Activated CD4-positive, alpha-beta T cell treated with anti-CD3 and anti-CD28 coated beads, Interleukin-10, Interleukin-2, amounts not matched to agents 100 ng/mL and 50 ng/mL, durations not matched to agents 16 hours and 8 hours (primary cell): ENCODE results near the gene MT1A.
"Not testable (repeated sequence)": the region's sequence is repeated elsewhere in the genome, so short reads cannot be mapped to it uniquely, and the experiment has no call there.

ENCODE experiments used
- DNase-seq: peaks from one replicate; pipeline ENCODE4 v3.0.0-alpha.2; 2020

The MT1A gene

DNA sequence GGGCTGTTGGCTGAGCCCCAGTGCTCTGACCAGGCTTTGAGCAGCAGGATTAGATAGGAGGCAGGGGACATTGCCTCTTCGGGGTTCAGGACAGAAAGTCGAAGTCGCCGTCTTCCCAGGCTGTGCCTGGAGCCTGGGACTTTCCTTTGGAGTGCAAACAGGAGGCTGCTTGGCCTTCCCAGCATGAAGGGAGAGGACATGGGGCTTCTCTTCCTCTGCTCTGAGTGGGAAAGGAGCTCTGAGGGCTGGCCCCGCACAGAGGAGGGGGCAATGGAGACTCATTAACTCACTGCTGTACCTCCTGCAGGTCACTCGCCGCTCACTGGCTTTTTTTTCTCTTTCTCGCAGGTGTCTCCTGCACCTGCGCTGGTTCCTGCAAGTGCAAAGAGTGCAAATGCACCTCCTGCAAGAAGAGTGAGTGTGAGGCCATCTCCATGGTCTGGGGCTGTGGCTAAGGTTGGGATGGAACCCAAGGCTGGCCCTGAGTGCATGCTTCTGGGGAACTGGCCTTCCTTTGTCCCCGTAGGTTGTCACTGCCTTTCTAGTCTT is 19.9 kb downstream of the MT1A start:
- no peak for DNase-seq

DNA sequence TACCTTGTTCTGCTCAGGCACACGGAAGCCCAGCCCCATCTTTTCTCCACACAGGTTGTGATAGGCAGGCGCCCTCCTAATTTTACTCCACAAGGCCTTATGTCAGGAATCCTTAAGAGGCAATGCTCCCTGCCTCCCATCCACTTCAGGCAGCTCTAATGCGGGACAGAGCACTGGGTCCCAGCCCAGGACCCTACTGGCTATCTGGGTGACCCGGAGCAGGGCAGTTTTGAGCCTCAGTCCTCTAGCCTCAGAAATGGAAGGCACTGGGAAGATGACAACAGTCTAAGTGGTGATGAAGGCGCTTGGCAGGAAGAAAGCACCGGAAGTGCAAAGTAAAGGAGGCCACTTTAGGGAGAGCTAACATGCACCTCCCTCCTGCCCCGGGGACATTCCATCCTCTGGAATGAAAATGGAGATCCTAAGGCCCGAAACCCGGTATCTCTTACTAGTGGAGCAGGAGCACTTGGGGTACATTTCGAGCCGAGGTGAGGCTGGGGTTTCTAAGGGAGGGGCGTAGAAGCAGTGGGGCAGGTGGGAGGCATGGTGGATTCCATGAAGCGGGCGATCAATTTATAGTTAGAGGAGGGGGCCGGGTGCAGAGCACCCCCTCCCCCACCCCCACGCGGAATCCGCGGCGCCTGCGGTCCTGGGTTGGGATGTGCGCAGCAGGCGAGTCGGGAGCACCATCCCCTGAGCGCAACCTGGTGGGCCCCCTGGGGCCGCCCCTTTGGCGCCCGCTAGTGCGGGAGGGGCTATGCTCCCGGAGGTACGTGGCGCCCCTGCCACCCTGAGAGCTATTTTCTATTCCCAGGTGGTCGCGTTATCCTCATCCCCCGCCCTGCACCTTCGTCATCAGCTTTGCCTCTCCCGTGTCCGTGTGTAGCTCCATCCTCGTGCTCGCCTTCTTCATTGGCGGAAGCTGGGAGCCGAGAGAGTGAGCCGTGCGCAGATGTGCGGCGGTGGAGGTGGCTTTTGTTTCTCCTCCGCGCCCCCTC is 24.2 kb downstream of the MT1A start:
- DNase-seq: no peak

DNA sequence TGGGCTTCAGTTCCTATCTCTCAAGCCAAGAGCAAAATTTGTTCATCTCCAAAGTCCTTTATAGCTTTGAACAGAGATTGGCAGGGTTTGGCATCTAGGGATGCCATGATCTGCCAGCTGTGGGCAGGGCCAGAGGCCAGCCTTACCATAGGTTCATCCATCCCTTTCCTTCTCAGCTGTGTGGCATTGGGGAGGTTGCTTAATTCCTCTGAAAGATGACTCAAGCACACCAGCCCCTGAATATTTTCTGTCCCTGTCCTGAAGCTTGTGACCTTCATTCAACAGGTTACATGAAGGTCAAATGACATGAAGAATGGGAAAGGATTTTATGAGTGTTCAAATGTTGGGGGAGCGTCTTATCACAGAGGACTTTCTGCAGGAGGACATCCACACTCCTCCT is 26.0 kb downstream of the MT1A start:
- DNase-seq: no peak

DNA sequence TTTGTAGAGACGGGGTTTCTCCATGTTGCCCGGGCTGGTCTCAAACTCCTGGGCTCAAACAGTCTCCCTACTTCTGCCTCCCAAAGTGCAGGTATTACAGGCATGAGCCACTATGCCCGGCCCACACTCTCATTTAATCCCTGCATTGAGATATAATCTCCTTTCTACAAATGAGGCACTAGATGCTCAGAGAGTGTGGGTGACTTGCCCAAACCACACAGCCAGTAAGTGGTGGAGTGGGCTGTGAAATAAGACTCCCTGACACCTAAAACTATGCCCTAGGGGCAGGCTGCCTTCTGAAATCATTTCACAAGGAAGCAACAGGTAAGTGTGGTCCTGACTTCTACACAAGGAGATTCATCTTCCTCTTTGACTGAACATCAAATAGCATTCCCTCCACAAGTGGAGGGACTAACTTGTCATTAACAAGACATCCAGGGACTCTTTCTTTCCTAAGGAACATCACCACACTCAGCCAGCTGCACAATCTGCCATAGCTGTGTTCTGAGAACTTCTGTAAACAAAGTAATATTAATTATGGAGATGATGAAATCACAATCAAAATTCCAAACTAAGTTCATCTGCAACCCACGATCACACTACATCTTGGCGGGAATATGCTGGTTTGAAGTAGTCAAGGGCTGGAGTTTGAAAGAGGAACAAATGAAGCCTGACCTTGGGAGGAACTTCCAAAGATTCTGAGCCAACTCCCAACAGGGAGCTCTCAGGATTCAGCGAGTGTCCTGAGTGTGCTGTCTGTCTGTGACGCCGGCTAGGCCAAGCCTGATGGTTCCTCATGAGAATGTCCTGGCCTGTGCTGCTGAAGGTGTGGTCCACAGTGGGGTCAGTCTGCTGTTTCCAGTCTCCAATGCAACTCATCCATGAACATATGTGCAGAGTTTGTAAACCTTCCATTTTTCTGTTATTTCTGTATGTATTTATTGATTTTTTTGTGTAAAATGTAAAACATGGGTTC is 27.1 kb downstream of the MT1A start:
- DNase-seq: not testable (repeated sequence)

DNA sequence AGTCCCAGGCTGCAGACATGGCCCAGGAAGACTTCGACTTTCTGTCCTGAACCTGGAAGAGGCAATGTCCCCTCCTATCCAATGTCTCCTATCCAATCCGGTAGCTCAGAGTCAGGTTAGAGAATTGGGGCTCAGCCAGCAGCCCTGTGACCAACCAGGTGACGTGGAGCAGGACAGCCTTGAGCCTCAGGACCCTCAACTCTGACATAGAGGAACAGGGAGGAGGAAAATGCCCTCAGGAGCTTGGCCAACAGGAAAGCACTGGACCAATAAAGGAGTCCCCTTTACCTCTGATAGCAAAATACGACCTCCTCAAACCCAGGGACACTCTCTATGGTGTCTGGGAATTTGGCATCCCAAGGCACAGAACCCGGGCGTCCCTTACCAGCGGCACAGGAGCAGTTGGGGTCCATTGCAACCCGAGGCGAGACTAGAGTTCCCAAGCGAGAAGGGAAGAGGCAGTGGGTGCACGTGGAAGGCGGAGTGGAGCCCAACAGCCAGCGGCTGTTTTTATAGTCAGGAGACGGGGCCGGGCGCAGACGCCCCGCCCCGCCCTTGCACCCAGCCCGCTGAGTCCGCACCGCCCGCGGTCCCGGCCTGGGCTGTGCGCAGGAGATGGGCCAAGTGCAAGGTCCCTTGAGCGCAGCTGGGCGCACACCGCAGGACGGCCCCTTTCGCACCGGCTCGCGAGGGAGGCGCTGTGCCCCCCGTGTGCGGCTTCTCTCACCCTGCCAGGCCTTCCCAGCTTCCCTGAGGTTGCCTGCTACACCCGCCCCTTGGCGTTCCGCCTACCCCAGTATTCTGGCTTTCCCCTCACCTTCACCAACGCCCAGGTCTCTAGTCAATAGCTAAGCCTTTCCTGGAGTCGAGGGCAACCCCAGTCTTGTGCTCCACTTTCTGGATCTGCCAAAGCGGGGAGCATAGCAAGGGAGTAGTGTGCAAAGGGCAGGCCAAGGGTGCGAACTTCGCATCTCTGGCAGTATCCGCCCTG is 29.4 kb downstream of the MT1A start, which contains the start of gene MT1G:
Gene MT1G (minus strand): TSS at position 485 of the 991 bp plus-strand sequence. CDS start 72 bp downstream, at position 413.
- DNase-seq: peak; percentile 52

- DNase-seq: peak; percentile 14
These were observed 30.8 kb downstream of the MT1A start, which contains the start of gene MT1H for GRCh38 chr16:56669005-56669839. TSS of gene MT1H (plus strand) at chr16:56669814. CDS start at chr16:56669885, 71 bp downstream.

DNA sequence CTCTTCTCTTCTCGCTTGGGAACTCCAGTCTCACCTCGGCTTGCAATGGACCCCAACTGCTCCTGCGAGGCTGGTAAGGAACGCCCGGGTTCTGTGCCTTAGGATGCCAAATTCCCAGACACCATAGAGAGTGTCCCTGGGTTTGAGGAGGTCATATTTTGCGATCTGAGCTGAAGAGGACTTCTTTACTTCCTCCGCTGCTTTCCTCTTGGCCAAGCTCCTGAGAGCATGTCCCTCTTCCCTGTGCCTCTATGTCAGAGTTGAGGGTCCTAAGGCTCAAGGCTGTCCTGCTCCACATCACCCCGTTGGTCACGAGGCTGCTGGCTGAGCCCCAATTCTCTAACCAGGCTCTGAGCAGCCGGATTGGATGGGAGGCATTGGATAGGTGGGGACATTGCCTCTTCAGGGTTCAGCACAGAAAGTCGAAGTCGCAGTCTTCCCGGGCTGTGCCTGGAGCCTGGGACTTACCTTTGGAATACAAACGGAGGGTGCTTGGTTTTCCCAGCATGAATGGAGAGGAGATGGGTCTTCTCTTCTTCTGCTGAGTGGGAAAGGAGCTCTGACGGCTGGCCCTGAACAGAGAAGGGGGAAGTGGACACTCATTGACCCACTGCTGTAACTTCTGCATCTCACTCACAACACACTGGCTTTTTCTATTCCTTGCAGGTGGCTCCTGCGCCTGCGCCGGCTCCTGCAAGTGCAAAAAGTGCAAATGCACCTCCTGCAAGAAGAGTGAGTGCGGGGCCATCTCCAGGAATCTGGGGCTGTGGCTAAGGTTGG is 31.6 kb downstream of the MT1A start:
- no peak for DNase-seq

GRCh38 chr16:56670620-56670934 is 32.1 kb downstream of the MT1A start:
- no peak for DNase-seq

DNA sequence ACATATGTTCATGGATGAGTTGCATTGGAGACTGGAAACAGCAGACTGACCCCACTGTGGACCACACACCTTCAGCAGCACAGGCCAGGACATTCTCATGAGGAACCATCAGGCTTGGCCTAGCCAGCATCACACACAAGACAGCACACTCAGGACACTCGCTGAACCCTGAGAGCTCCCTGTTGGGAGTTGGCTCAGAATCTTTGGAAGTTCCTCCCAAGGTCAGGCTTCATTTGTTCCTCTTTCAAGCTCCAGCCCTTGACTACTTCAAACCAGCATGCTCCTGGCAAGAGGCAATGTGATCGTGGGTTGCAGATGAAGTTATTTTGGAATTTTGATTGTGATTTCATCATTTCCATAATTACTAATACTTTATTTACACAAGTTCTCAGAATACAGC is 33.2 kb downstream of the MT1A start:
- DNase-seq: not testable (repeated sequence)

GRCh38 chr16:56672171-56672570 is 33.7 kb downstream of the MT1A start:
- DNase-seq: not testable (repeated sequence)

DNA sequence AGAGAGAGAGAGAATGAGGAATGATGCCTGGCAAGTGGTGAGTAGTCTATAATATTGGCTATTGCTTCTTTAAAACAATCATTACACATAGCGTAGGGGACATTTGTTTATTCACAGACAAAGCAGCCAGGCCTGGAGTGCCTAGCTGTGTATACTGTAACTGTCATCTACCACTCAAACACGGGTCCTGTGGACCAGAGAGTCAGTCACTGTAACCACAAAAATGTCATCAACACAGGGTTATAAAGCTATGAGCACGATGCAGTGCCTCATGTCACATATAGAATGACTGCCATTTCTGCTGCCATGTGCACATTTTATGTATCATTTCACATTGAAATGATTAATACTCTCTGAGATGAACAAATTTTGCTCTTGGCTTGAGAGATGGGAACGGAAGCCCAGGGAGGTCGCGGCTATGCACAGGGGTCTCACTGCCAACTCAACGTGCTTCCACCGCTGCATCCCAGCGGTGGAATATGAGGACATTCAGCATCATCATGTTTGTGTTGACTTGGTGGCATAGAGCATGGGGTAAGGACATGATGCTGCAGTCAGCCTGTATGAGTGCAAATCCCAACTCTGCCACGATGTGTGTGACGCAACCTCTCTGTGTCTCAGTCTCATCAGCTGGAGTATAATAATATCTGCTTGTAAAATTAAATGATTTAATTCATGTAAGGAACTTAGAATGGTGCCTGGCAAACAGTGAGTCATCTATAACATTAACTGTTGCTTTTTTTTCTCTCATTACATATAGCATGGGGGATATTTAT is 34.5 kb downstream of the MT1A start:
- DNase-seq: no peak

- DNase-seq: peak; percentile 16
These were observed 35.5 kb downstream of the MT1A start for GRCh38 chr16:56673921-56674320.

DNA sequence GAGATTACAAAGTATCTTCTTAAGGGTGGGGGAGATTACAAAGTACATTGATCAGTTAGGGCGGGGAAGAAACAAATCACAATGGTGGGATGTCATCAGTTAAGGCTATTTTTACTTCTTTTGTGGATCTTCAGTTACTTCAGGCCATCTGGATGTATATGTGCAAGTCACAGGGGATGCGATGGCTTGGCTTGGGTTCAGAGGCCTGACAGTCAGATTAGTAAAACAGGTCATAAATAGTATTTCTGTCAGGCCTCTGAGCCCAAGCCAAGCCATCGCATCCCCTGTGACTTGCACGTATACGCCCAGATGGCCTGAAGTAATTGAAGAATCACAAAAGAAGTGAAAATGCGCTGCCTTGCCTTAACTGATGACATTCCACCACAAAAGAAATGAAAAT is 36.1 kb downstream of the MT1A start:
- not testable (repeated sequence) for DNase-seq

DNA sequence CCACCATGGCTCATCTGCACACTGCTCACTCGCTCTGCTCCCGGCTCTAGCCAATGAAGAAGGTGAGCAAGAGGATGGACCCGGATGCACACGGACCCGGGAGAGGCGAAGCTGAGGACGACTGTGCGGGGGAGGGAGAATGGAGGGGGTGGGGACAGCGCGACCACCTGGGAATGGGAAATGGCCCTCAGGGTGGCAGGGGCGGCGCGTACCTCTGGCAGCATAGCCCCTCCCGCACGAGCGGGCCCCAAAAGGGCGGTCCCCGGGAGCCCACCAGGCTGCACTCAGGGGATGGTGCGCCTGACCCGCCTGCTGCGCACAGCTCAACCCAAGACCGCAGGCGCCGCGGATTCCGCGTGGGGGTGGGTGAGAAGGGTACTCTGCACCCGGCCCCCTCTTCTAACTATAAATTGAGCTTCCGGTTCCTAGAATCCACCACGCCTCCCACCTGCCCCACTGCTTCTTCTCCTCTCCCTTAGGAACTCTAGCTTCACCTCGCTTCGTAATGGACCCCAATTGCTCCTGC is 37.3 kb downstream of the MT1A start:
- peak; percentile 15 for DNase-seq

DNA sequence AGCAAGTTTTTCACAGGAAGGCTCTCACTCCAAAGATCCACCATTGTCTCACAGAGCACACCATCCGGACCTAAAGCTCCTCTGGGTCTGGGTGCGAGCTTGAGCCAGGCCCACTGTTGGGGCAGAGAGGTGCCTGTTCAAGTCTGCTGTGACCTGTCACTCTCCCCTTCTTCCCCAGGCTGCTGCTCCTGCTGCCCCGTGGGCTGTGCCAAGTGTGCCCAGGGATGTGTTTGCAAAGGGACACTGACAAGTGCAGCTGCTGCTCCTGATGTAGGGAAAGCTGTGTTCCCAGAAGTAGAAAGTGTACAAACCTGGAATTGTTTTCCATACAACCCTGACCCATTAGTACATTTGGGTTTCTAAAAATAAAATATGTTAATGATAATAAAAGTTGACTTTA is 39.0 kb downstream of the MT1A start:
- no peak for DNase-seq

- DNase-seq: no peak
These were observed 40.7 kb downstream of the MT1A start for GRCh38 chr16:56679078-56679730.

DNA sequence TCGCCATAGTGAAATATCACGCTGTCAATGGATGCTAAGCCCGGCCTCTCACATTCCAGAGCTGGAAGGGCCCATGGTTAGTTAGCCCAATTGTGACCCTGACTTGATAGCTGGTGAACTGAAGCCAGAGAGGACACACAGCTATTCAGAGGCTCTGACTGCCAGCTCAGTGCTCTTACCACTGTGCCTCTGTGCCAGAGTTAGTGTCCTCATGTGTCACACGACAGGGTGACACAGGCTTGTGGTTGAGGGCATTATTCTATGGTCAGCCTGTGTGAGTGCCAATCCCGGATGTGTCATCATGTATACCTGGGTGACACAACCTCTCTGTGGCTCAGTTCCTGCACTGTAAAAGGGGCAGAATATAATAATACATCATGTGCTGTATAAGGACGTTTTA is 41.4 kb downstream of the MT1A start:
- DNase-seq: peak; percentile 60
